ENCODE data around the gene CMTM8. TPM values are rescaled to one million over a fixed set of nuclear protein-coding genes. Genes with fewer than 3 reads are reported as not detected.

CMTM8 gene
- total and polyA plus RNA-seq, 2 experiments from 2014 or later = 19.9 to 24.5 TPM

- H3K27me3 ChIP-seq (ENCODE audit: insufficient read depth) = no peaks in the 10 kb centered on the region
- peaks cover 12% of the 10 kb centered on the region for H3K9me2 ChIP-seq (ENCODE audit: insufficient read depth)
- Mint-ChIP-seq H3K9me3 (no peaks in the 10 kb centered on the region), H3K4me1 (no peaks in the 10 kb centered on the region), H3K27me3 (ENCODE audit: insufficient read depth, low read depth, poor library complexity) (no peaks in the 10 kb centered on the region), H3K36me3 (ENCODE audit: low read depth) (no peaks in the 10 kb centered on the region), H3K27ac (no peak overlapping the region), H3K4me3 (no peak overlapping the region)
- H4K20me1 ChIP-seq (replicated peaks; ENCODE audit: insufficient read depth) = no peaks in the 10 kb centered on the region
- no peak overlapping the region for H3K4me2 ChIP-seq
- TF ChIP-seq NANOG (IDR thresholded peaks at IDR 0.05; ENCODE audit: borderline replicate concordance) = no peak
- TF ChIP-seq ZNF462 (CRISPR knock-in tag; IDR thresholded peaks at IDR 0.05) = no peak
- TF ChIP-seq STAT1 (IDR thresholded peaks at IDR 0.05; ENCODE audit: unreplicated experiment) = no peak
- TF ChIP-seq ETS1 (IDR thresholded peaks at IDR 0.05) = no peak
- no peak for TF ChIP-seq CREB1 (CRISPR knock-in tag; IDR thresholded peaks at IDR 0.05; ENCODE audit: low read depth)
- DNase-seq (ENCODE audit: low spot score) (no peak), ATAC-seq (no peak)
- no peaks in the 10 kb centered on the region for H3K4me1 ChIP-seq (ENCODE audit: insufficient read depth)
- no peaks in the 10 kb centered on the region for H3K36me3 ChIP-seq (ENCODE audit: insufficient read depth)
- H3K79me2 ChIP-seq (replicated peaks; ENCODE audit: insufficient read depth) = no peaks in the 10 kb centered on the region
- H2AFZ ChIP-seq = no peak overlapping the region
- no peaks in the 10 kb centered on the region for H3F3A ChIP-seq (replicated peaks; ENCODE audit: low read depth)
- no peak overlapping the region for H3K4me3 ChIP-seq
- no peak overlapping the region for H3K27ac ChIP-seq (ENCODE audit: low read depth)
Measured at GRCh38 chr3:32217339-32217738, 21.1 kb upstream of the CMTM8 start.

DNA sequence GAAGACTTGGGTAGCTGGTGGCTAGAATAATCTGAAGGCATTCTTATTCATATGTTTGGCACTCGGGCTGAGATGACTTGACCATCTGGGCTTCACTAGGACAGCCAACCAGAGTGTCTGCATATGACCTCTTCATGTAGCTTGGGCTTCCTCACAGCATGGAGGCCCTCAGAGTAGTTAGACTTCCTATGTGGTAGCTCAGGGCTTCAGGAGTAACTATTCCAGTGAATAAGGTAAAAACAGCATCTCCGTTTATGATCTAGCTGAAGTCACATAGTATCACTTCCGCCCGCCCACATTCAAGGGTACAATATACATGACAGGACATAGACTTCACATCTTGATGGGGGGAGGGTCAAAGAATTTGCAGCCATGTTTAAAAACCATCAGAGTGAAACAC is 18.9 kb upstream of the CMTM8 start:
- Histone ChIP-seq H3K36me3 (ENCODE audit: insufficient read depth) (no peaks in the 10 kb centered on the region), H3K27ac (ENCODE audit: low read depth) (no peak overlapping the region), H3K4me3 (no peak overlapping the region), H3K4me1 (ENCODE audit: insufficient read depth) (no peaks in the 10 kb centered on the region), H4K20me1 (replicated peaks; ENCODE audit: insufficient read depth) (no peaks in the 10 kb centered on the region), H3K4me2 (no peak overlapping the region), H3K27me3 (ENCODE audit: insufficient read depth) (no peaks in the 10 kb centered on the region), H3K9me2 (ENCODE audit: insufficient read depth) (peaks cover 12% of the 10 kb centered on the region), H2AFZ (no peak overlapping the region), H3F3A (replicated peaks; ENCODE audit: low read depth) (no peaks in the 10 kb centered on the region), H3K79me2 (replicated peaks; ENCODE audit: insufficient read depth) (no peaks in the 10 kb centered on the region)
- Mint-ChIP-seq H3K4me1 (no peaks in the 10 kb centered on the region; the same call in 2 of the 3 replicates), H3K27me3 (ENCODE audit: insufficient read depth, low read depth, poor library complexity) (peaks cover 3% of the 10 kb centered on the region), H3K27ac (no peak overlapping the region), H3K4me3 (no peak overlapping the region), H3K36me3 (ENCODE audit: low read depth) (no peaks in the 10 kb centered on the region), H3K9me3 (no peaks in the 10 kb centered on the region)
- DNase-seq (ENCODE audit: low spot score) (no peak), ATAC-seq (no peak)
- TF ChIP-seq ZNF462 (CRISPR knock-in tag; IDR thresholded peaks at IDR 0.05) (no peak), POLR2AphosphoS5 (IDR thresholded peaks at IDR 0.05; ENCODE audit: low read depth) (no peak)
